ENCODE data around the gene B3GNT3. TPM values are rescaled to one million over a fixed set of nuclear protein-coding genes. Genes with fewer than 3 reads are reported as not detected.

The B3GNT3 gene
- total and polyA plus RNA-seq, 9 of the 15 experiments (the other 6 are each of a cell fraction or from before 2014, with no cell fraction given): 0.06 to 0.11 (median 0.07) TPM; not detected in 6

DNA sequence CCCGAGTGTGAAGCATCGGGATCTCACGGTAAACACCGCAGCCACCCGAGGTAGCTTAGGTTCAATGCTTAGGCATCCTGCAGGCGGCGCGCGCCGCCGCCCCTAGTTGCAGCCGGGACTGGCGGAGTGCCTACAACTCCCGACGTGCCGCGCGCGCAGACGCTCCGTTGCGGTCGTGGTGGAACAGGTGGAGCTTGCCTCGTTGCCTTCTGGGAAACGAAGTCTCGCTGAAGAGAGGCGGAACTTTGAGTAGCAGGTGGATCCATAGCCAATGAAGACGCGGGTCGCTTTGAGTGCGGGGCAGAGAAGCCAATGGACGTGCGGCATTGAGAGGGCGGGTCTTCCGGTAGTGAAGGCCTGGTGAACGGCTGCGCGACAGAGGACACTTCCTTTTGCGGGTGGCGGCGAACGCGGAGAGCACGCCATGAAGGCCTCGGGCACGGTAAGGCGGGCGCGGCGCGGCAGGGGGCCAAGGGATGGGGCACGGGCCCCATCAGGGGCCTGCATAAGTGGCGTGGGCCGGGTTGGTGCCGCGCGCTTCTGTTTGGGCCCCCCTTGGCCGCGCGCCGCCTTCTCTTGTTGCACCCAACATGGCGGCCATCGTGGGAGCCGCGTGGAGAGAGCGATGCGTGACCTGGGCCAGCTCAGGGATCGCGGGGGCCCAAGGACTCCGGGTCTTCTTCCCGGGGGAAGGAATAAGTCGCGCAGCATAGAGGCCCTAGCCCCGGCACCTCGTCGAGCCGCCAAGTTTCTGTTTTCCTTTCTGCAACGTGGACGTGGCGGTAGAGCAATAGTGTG is 64.8 kb downstream of the B3GNT3 start, which contains the start of gene RPL18A (continued):
- TF ChIP-seq NR4A1 (CRISPR knock-in tag; IDR thresholded peaks at IDR 0.05): no peak
- no peak for TF ChIP-seq NR4A1 (tag; IDR thresholded peaks at IDR 0.05)
- TF ChIP-seq ARNT (IDR thresholded peaks at IDR 0.05): no peak
- TF ChIP-seq FIP1L1 (IDR thresholded peaks at IDR 0.05; ENCODE audit: low read depth, low read length, poor library complexity, severe bottlenecking): peak; percentile 91
- TF ChIP-seq SIRT6 (IDR thresholded peaks at IDR 0.05; ENCODE audit: low read depth, low read length): no peak
- TF ChIP-seq NR2C2 (CRISPR knock-in tag; IDR thresholded peaks at IDR 0.05): peak; percentile 59; the same call in 1 of the 2 replicates
- peak; percentile 87 for TF ChIP-seq NR2C2 (tag; IDR thresholded peaks at IDR 0.05)
- TF ChIP-seq CBFA2T2 (conservative IDR thresholded peaks at IDR 0.05): no peak
- TF ChIP-seq HNRNPK (IDR thresholded peaks at IDR 0.05; ENCODE audit: low read depth, low read length, poor library complexity, severe bottlenecking): no peak
- 0 out of 2 replicates have a peak, but pooled peaks have one; percentile 47 for TF ChIP-seq ELF2 (CRISPR knock-in tag; IDR thresholded peaks at IDR 0.05)
- TF ChIP-seq PPARD (CRISPR knock-in tag; IDR thresholded peaks at IDR 0.05): no peak
- TF ChIP-seq RREB1 (CRISPR knock-in tag; IDR thresholded peaks at IDR 0.05): peak; percentile 76
- TF ChIP-seq CHD1 (IDR thresholded peaks at IDR 0.05; ENCODE audit: low read length): peak; percentile 94
- TF ChIP-seq ETS2 (tag; IDR thresholded peaks at IDR 0.05; ENCODE audit: borderline replicate concordance, poor library complexity, severe bottlenecking): no peak
- TF ChIP-seq PHTF2 (CRISPR knock-in tag; IDR thresholded peaks at IDR 0.05): no peak

All from K562 (cell line).